Activated CD4-positive, alpha-beta memory T cell treated with anti-CD3 and anti-CD28 coated beads for 36 hours (primary cell): ENCODE measurements around the gene HOXC9. TPM values are rescaled to one million over a fixed set of nuclear protein-coding genes. Genes with fewer than 3 reads are reported as not detected.

Experiments used
- CTCF ChIA-PET: fragments of 350-600 bp; sonication (Branson Sonifier 250); formaldehyde crosslinking; loops from one replicate; lab custom pipeline; 2021; ENCODE audit warnings: antibody characterized with exemption, inconsistent platforms; lab: Charles Lee
- POLR2A ChIA-PET: fragments of 350-600 bp; sonication (Branson Sonifier 250); formaldehyde crosslinking; loops from one replicate; lab custom pipeline; 2021; ENCODE audit warnings: antibody characterized with exemption; lab: Charles Lee
- DNase-seq: peaks from one replicate; pipeline ENCODE4 v3.0.0-alpha.2; 2020
- H3K27ac Mint-ChIP-seq: one replicate; pipeline ENCODE4 v1.8.0; 2021; ENCODE audit warnings: mixed read lengths
- H3K27me3 Mint-ChIP-seq: one replicate; pipeline ENCODE4 v1.8.0; 2021; ENCODE audit warnings: mixed read lengths
- H3K36me3 Mint-ChIP-seq: one replicate; pipeline ENCODE4 v1.8.0; 2021; ENCODE audit warnings: mixed read lengths
- H3K4me1 Mint-ChIP-seq: one replicate; pipeline ENCODE4 v1.8.0; 2021; ENCODE audit warnings: low read depth, mixed read lengths
- H3K4me3 Mint-ChIP-seq: one replicate; pipeline ENCODE4 v1.8.0; 2021; ENCODE audit warnings: mild to moderate bottlenecking, mixed read lengths
- H3K9me3 Mint-ChIP-seq: one replicate; pipeline ENCODE4 v1.8.0; 2021; ENCODE audit warnings: mixed read lengths
- intact Hi-C: fragments of 100-400 bp; cut with micrococcal nuclease; formaldehyde crosslinking; loops from one replicate; pipeline ENCODE4 v1.15.1; 2023
- total RNA-seq, 2 experiments: library from RNA; stranded (reverse); gene quantifications; one replicate each; pipeline ENCODE4 v1.2.3, GENCODE V29; 2021

Gene HOXC9
- total RNA-seq, 2 experiments from 2014 or later = not detected

- Mint-ChIP-seq H3K27me3 (peaks cover 73% of the 10 kb centered on the region), H3K4me1 (peaks cover 25% of the 10 kb centered on the region), H3K9me3 (peaks cover 5% of the 10 kb centered on the region), H3K36me3 (peaks cover 3% of the 10 kb centered on the region), H3K4me3 (no peak overlapping the region), H3K27ac (no peak overlapping the region)
- CTCF ChIA-PET = interaction anchor here (0.8 to 4.6 kb wide), 4 partner anchors 13 to 170 kb away, joined by 3 to 81 read pairs (median 15); partner anchors contain the start of gene HOXC4
- POLR2A ChIA-PET = no interaction called here
- DNase-seq = no peak
- intact Hi-C loops = loop anchor here (5.0 kb wide), 1 partner anchor 33 kb away; no protein-coding TSS in a partner anchor
Measured at GRCh38 chr12:54030442-54030801, 30.5 kb downstream of the HOXC9 start.

GRCh38 chr12:54030889-54031471, 31.0 kb downstream of the HOXC9 start:
- POLR2A ChIA-PET = no interaction called here
- no peak for DNase-seq
- CTCF ChIA-PET = interaction anchor here (0.8 to 4.6 kb wide), 9 partner anchors 8 to 170 kb away, joined by 3 to 81 read pairs (median 26); partner anchors contain the start of genes HOXC4 and SMUG1
- H3K27ac Mint-ChIP-seq = no peak overlapping the region
- peaks cover 3% of the 10 kb centered on the region for H3K36me3 Mint-ChIP-seq
- peaks cover 73% of the 10 kb centered on the region for H3K27me3 Mint-ChIP-seq
- intact Hi-C loops = loop anchor here (5.0 kb wide), 1 partner anchor 34 kb away; no protein-coding TSS in a partner anchor
- peaks cover 25% of the 10 kb centered on the region for H3K4me1 Mint-ChIP-seq
- no peak overlapping the region for H3K4me3 Mint-ChIP-seq
- H3K9me3 Mint-ChIP-seq = peaks cover 5% of the 10 kb centered on the region

GRCh38 chr12:54031480-54031879, 31.5 kb downstream of the HOXC9 start:
- H3K4me1 Mint-ChIP-seq = peaks cover 25% of the 10 kb centered on the region
- no peak for DNase-seq
- peaks cover 3% of the 10 kb centered on the region for H3K36me3 Mint-ChIP-seq
- peaks cover 5% of the 10 kb centered on the region for H3K9me3 Mint-ChIP-seq
- ChIA-PET CTCF (interaction anchor here (0.9 to 4.6 kb wide), 17 partner anchors 9 to 187 kb away, joined by 3 to 81 read pairs (median 7); partner anchors contain the start of genes HOXC4 and SMUG1), POLR2A (no interaction called here)
- intact Hi-C loops = loop anchor here (5.0 kb wide), 1 partner anchor 34 kb away; no protein-coding TSS in a partner anchor
- peaks cover 74% of the 10 kb centered on the region for H3K27me3 Mint-ChIP-seq
- no peak overlapping the region for H3K4me3 Mint-ChIP-seq
- no peak overlapping the region for H3K27ac Mint-ChIP-seq

- intact Hi-C loops = loop anchor here (2.0 to 5.0 kb wide), 3 partner anchors 15 to 35 kb away; no protein-coding TSS in a partner anchor
- DNase-seq = no peak
- H3K36me3 Mint-ChIP-seq = peaks cover 3% of the 10 kb centered on the region
- H3K27me3 Mint-ChIP-seq = peaks cover 68% of the 10 kb centered on the region
- H3K4me3 Mint-ChIP-seq = no peak overlapping the region
- H3K9me3 Mint-ChIP-seq = peaks cover 5% of the 10 kb centered on the region
- no peak overlapping the region for H3K27ac Mint-ChIP-seq
- H3K4me1 Mint-ChIP-seq = peaks cover 20% of the 10 kb centered on the region
- ChIA-PET POLR2A (interaction anchor here (0.7 to 1.0 kb wide), 2 partner anchors 160 to 169 kb away, joined by 3 to 4 read pairs; no protein-coding TSS in a partner anchor), CTCF (interaction anchor here (0.6 to 4.6 kb wide), 35 partner anchors 9 to 196 kb away, joined by 3 to 81 read pairs (median 4); partner anchors contain the start of genes HOXC10, HOXC4, HOXC8 and HOXC9)
Measured at GRCh38 chr12:54032086-54032619, 32.2 kb downstream of the HOXC9 start.

- Mint-ChIP-seq H3K36me3 (peaks cover 3% of the 10 kb centered on the region), H3K27ac (peak within 1 kb of the TSS; percentile 18), H3K27me3 (peaks cover 66% of the 10 kb centered on the region), H3K4me3 (peak within 1 kb of the TSS; percentile 53), H3K4me1 (peaks cover 20% of the 10 kb centered on the region), H3K9me3 (peaks cover 5% of the 10 kb centered on the region)
- intact Hi-C loops = loop anchor here (1.0 to 5.0 kb wide), 4 partner anchors 16 to 159 kb away; no protein-coding TSS in a partner anchor
- DNase-seq = peak; percentile 73
- CTCF ChIA-PET = interaction anchor here (0.6 to 4.6 kb wide), 35 partner anchors 8 to 196 kb away, joined by 3 to 81 read pairs (median 4); partner anchors contain the start of genes HOXC10, HOXC4, HOXC8 and HOXC9
- POLR2A ChIA-PET = interaction anchor here (0.7 to 1.0 kb wide), 2 partner anchors 159 to 169 kb away, joined by 3 to 4 read pairs; no protein-coding TSS in a partner anchor
Measured at GRCh38 chr12:54032627-54033100, 32.7 kb downstream of the HOXC9 start, which contains the start of gene HOXC5. TSS of gene HOXC5 (plus strand) at chr12:54033050. CDS start at chr12:54033123, 73 bp downstream.

- Mint-ChIP-seq H3K4me1 (peaks cover 20% of the 10 kb centered on the region), H3K9me3 (peaks cover 5% of the 10 kb centered on the region), H3K27ac (no peak overlapping the region), H3K36me3 (peaks cover 3% of the 10 kb centered on the region), H3K27me3 (peaks cover 64% of the 10 kb centered on the region), H3K4me3 (no peak overlapping the region)
- POLR2A ChIA-PET = interaction anchor here (0.7 to 1.0 kb wide), 2 partner anchors 158 to 168 kb away, joined by 3 to 4 read pairs; no protein-coding TSS in a partner anchor
- CTCF ChIA-PET = interaction anchor here (0.7 to 4.6 kb wide), 23 partner anchors 10 to 185 kb away, joined by 3 to 81 read pairs (median 7); partner anchors contain the start of genes HOXC10, HOXC4, HOXC8 and HOXC9
- DNase-seq = no peak
- intact Hi-C loops = loop anchor here (1.0 to 5.0 kb wide), 4 partner anchors 17 to 158 kb away; no protein-coding TSS in a partner anchor
Measured at GRCh38 chr12:54033106-54033979, 33.4 kb downstream of the HOXC9 start.

GRCh38 chr12:54033980-54034784, 34.2 kb downstream of the HOXC9 start:
- no peak overlapping the region for H3K27ac Mint-ChIP-seq
- intact Hi-C loops = loop anchor here (1.0 to 5.0 kb wide), 4 partner anchors 17 to 157 kb away; no protein-coding TSS in a partner anchor
- CTCF ChIA-PET = interaction anchor here (0.6 to 4.6 kb wide), 7 partner anchors 11 to 167 kb away, joined by 4 to 81 read pairs (median 5); partner anchors contain the start of gene SMUG1
- peaks cover 3% of the 10 kb centered on the region for H3K36me3 Mint-ChIP-seq
- no peak overlapping the region for H3K4me3 Mint-ChIP-seq
- H3K9me3 Mint-ChIP-seq = peaks cover 5% of the 10 kb centered on the region
- H3K27me3 Mint-ChIP-seq = peaks cover 67% of the 10 kb centered on the region
- POLR2A ChIA-PET = no interaction called here
- H3K4me1 Mint-ChIP-seq = peaks cover 17% of the 10 kb centered on the region
- DNase-seq = no peak

GRCh38 chr12:54034785-54035310, 34.9 kb downstream of the HOXC9 start:
- no peak overlapping the region for H3K27ac Mint-ChIP-seq
- H3K4me1 Mint-ChIP-seq = peaks cover 14% of the 10 kb centered on the region
- peaks cover 68% of the 10 kb centered on the region for H3K27me3 Mint-ChIP-seq
- intact Hi-C loops = loop anchor here (5.0 kb wide), 1 partner anchor 38 kb away; no protein-coding TSS in a partner anchor
- peaks cover 5% of the 10 kb centered on the region for H3K9me3 Mint-ChIP-seq
- peaks cover 3% of the 10 kb centered on the region for H3K36me3 Mint-ChIP-seq
- H3K4me3 Mint-ChIP-seq = peak overlapping the region; percentile 38
- ChIA-PET CTCF (interaction anchor here (0.6 to 4.3 kb wide), 6 partner anchors 10 to 173 kb away, joined by 3 to 55 read pairs (median 4); no protein-coding TSS in a partner anchor), POLR2A (no interaction called here)
- DNase-seq = no peak

GRCh38 chr12:54035568-54036264, 35.8 kb downstream of the HOXC9 start:
- Mint-ChIP-seq H3K9me3 (peaks cover 5% of the 10 kb centered on the region), H3K27ac (no peak overlapping the region), H3K4me3 (no peak overlapping the region), H3K27me3 (peaks cover 71% of the 10 kb centered on the region), H3K36me3 (peaks cover 3% of the 10 kb centered on the region), H3K4me1 (peaks cover 13% of the 10 kb centered on the region)
- CTCF ChIA-PET = interaction anchor here (1.2 to 1.7 kb wide), 4 partner anchors 9 to 172 kb away, joined by 3 to 5 read pairs (median 4); no protein-coding TSS in a partner anchor
- no peak for DNase-seq
- POLR2A ChIA-PET = no interaction called here
- intact Hi-C loops = no loop called here
